ENCODE data around the gene ARIH2.

Gene ARIH2

DNA sequence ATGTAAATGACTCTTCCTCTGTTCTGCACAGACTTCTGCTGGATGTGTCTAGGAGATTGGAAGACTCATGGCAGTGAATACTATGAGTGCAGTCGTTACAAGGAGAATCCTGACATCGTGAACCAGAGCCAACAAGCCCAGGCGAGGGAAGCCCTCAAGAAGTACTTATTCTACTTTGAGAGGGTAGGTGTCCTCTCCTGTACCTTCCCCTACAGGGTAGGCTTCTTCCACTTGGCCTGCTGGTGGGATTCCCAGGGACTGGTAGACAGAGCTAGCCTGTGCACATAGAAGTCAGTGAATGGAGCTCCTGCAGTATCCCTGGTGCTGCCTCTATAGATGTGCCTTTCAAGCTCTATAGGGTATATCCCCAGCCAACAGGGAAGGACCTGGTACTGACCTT, 60.8 kb downstream of the ARIH2 start:
- no peak for DNase-seq

DNA sequence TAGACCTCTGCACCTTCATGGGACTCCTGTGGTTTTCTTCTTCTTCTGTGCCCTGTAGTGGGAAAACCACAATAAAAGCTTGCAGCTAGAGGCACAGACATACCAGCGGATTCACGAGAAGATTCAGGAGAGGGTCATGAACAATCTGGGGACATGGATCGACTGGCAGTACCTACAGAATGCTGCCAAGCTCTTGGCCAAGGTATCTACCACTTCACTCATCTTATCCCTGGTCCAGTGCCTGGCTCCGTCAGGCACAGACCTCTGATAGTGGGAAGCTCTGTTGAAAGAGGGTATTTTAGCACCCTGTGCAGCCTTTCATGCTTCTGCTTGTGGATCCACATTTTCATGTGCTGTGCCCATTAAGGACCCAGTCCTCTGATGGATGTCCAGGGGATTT, 61.7 kb downstream of the ARIH2 start:
- DNase-seq, result no peak

DNA sequence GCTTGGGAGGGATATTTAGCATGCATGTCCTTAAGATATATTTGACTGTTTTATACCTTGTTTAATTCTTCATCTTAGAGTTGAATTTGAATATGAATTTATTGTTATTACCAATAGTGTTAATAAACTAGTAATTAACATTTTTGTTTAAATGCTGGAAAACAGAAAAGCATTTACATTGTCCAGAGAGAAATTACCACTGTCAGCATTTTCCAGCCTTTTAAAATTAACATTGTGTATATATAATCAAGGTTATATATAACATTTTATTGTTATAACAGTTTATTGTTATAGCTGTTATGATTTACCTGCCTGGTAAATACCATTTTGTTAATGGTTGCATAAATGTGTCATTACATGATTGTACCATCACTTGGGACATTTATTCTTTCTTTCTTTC, 63.4 kb downstream of the ARIH2 start:
- no peak for DNase-seq

DNA sequence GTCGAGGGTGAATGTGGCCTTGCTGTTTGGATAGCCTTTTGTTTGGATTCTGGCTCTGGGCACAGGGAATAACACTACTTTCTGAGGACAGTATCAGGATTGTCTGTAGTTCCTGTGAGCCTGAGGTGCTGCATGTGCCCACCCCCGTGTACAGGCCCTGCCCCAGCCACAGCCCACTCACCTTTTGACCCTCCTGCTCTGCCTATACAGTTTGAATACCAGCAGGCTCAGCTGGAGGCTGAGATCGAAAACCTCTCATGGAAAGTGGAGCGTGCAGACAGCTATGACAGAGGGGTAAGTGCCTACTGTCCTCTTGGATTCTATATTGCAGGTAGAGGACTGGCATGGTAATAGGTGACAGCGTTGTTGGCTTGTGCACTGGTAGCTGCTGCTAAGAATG, 64.0 kb downstream of the ARIH2 start:
- no peak for DNase-seq

DNA sequence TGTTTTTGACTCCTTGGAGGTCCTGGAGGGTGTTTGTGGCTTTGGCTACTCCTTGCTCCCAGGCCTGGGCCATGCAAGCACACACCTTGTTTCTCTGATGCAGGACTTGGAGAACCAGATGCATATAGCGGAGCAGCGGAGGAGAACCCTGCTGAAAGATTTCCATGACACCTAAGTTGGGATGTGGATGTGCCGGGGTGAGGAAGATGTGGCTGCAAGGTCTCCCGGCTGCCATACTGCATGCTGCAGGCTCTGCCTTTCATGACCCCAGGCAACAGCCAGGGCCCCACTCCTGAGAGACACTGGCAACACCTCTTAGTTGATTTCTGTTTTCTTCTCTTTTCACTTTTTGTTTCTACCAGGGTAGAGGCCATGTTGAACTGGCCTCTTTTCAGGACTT, 64.5 kb downstream of the ARIH2 start:
- no peak for DNase-seq

DNA sequence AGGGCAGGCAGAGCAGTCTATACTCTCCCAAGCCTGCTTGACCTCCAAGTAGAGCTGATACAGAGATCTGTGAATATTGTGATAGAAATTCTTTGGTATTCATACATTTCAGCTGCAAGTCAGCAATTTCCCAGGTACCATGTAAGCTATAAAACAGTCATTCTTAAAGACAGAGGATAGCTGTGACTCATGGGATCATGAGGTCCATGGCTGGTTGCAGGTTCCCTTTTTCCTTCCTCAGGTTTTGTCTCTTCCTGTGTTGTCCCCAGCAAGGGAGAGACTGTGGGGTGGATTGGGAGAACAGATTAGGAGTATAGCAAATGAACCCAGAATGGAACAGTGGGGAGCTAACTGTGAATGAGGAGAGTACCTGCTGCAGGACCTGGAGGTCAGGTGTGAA, 66.0 kb downstream of the ARIH2 start:
- DNase-seq, result no peak

DNA sequence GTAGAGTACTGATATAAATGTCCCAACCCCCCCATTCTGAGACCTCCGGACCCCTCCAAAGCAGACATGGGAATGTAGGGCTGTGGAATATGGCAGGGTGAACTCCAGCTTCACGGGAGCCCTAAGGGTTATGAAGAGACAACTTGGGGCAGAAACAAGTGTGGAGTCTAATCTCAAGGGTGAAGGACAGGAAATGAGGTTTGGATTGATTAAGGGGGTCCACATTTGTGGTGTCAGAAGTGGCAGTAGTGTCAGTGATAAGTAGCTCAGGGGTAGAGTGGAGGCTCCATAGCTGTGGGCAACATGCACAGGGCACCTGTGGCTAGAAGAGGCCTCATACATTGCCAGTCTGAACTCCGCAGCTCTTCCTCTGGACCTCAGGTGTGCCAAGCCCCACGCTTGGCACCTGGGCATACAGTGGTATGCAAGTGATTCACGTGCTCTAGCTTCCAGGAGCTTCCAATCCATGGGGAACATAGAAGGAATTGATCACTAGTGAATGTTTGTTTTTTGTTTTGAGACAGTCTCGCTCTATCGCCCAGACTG, 67.3 kb downstream of the ARIH2 start:
- DNase-seq, result no peak

DNA sequence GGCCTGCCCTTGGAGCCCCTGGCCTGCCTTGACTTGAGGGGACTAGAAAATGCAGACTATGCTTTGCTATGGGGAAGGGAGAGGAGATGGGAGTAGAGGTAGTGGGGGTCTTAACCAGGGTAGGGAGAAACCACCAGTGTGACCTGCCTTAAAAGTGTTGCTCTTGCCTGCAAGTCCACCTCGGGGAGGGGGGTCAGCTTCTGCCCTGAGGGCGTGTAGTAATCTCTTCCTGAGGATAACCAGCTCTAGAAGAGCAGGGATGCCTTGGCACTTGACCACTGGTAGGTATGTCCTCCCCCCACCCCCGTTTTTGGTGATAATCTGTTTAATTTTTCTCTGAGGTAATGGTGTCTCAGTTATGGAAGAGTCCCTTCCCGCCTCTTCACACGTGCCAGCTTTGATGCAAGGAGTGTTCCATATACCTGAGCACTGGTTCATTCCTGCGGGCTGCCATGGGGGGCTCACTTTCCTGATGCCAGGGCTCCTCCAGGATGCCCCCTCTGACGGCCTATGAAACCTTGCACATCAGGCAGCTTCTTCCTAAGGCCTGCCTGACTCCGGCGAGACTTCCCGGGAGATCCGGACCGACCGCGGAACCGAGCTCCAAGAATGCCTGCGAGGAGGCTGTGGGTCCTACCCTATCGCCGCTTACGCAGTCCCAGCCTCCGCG, 70.6 kb downstream of the ARIH2 start:
- peak; percentile 39 for DNase-seq

DNA sequence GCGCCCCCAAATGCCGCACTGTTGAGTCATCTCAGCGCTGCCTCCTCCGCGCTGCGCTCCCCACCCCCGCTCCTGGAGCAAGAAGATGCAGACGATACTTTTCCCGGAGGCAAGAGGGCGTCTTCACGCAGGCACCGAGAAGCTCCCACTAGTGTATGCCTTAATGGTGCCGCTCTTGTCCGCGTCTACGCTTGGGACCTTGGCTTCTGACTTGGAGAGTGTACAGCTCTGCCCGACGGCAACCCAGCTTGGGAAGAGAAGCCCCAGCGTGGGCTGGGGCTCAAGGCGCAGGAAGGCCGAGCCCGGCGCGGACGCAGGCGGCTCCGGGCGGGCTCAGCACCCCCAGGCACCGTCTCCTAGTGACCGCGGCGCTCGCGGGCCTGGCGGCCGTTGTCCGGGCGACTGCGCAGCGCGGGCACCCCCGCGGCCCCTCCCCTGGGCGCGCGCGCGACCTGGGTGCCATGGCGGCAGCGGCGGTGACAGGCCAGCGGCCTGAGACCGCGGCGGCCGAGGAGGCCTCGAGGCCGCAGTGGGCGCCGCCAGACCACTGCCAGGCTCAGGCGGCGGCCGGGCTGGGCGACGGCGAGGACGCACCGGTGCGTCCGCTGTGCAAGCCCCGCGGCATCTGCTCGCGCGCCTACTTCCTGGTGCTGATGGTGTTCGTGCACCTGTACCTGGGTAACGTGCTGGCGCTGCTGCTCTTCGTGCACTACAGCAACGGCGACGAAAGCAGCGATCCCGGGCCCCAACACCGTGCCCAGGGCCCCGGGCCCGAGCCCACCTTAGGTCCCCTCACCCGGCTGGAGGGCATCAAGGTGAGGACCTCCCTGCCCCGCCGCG, 71.4 kb downstream of the ARIH2 start, which contains the start of gene P4HTM:
Gene P4HTM (plus strand): TSS at position 446 of the 840 bp plus-strand sequence. CDS start 16 bp downstream, at position 462.
- DNase-seq, result peak; percentile 64

DNA sequence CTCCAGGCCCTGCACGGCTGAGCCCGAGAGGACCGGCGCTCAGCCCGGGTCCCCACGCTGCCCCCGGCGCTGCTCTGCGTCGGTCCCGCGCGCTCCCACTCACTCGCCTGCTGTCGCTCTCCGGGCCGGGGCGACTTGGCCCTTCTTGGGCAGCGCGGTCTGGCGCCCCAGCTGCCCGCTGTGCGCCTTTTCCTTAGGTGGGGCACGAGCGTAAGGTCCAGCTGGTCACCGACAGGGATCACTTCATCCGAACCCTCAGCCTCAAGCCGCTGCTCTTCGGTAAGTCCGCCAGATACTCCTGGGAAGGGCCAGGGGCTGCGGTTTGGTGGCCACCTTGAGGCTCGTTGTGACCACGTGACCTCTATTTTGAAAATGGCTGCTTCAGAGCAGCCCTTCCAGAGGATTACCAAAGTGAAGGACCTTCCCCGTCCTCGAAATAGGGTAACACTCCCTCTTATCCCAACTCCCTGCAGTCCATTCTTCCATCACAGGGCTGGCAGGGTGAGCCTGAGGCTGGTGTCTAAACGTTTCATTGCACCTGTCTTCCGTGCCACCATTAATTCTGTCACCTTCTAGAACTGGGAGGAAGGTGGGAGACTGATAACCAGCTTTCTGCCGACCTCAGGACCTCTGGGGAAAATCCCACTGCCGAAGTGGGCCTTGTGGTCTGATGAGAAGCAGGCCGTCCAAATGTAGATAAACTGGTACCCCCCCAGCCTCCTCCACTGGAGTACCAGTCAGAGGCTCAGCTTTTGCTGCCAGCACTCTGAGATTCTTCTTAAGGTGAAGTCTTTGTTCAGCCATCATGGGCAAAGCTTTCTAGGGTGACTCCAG, 72.2 kb downstream of the ARIH2 start:
- DNase-seq, result no peak

DNA sequence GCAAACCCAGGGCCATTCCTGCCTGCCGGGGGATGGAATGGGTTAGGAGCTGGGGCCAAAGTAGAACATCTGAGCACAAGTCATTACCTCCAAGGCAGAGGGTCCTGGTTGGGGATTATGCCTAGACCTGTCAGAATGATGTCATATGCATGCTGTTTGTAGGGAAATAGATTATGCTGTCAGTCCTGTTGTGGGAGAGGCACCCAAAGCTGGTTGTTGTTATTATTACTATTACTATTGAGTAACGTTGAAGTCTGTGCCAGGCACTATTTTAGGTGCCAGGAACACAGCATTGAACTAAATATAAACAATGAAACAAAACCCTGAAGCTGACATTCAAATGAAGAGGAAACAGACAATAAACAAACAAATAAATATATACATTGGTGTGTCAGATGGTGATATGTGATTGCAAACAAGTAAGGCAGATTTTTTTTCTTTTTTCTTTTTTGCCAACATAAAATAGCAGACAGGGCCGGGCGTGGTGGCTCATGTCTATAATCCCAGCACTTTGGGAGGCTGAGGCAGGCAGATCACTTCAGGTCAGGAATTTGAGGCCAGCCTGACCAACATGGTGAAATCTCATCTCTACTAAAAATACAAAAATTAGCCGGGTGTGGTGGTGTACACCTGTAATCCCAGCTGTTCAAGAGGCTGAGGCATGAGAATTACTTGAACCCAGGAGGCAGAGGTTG, 73.4 kb downstream of the ARIH2 start:
- no peak for DNase-seq

DNA sequence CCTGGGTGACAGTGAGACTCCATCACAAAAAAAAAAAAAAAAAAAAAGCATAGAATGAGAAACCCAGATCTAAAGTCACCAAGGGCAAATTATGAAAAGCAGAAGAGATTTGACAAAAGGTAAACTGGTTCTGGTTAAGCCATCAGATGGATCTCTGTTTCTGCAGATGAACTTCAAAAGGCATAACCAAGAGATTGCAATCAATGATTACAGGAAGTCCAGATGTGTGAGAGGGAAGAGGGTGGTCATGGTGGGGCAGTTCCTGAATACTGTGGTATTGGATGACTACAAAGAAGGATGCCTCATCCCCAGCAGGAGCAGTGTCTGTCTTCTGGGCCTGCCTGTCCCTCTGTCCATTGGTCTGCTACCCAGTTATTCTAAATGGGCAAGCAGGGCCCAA, 75.2 kb downstream of the ARIH2 start:
- no peak for DNase-seq

DNA sequence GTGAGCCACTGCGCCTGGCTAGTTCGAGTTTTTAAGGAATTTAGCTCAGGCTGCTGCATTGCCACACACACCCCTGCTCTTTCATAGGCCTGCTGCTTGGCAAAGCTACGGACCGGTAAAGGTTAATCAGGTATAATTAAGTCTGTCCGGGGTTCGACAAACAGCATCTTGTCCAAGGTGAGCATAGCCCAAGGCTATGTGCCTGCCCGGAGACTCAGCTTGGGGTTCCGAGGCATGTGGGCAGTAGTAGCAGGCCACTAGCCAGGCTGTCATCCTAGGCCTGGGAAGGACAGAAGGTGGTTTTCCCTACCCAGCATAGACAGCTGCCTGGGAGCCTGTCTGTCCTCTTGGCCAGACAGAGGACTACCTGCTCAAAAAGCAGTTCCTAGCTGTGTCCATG, 78.0 kb downstream of the ARIH2 start:
- DNase-seq, result no peak

DNA sequence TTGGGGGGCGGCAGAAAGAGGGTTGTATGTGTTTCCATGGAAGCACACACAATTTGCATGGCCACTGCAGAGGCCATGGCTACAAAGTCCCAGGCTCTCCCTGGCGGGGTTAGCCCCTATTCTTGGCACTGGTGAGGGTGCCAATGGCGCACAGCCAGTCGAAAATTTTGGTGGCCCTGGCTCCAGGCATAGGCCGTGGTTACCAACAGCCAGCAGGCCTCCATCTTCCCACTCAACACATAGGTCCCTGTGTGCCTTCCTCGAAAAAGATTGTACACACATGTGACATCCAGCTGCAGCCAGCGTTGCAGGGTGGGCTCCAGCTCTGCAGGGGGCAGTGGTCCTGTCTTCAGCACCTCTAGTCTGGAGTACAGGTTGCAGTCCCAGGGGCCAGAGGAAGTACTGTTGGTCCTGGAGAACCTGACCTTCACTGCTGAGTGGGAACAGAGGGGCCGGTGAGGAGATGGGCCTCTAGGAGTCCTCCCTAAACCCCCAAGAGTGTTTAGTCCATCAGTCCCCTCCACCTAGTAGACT, 78.5 kb downstream of the ARIH2 start:
- DNase-seq, result no peak

DNA sequence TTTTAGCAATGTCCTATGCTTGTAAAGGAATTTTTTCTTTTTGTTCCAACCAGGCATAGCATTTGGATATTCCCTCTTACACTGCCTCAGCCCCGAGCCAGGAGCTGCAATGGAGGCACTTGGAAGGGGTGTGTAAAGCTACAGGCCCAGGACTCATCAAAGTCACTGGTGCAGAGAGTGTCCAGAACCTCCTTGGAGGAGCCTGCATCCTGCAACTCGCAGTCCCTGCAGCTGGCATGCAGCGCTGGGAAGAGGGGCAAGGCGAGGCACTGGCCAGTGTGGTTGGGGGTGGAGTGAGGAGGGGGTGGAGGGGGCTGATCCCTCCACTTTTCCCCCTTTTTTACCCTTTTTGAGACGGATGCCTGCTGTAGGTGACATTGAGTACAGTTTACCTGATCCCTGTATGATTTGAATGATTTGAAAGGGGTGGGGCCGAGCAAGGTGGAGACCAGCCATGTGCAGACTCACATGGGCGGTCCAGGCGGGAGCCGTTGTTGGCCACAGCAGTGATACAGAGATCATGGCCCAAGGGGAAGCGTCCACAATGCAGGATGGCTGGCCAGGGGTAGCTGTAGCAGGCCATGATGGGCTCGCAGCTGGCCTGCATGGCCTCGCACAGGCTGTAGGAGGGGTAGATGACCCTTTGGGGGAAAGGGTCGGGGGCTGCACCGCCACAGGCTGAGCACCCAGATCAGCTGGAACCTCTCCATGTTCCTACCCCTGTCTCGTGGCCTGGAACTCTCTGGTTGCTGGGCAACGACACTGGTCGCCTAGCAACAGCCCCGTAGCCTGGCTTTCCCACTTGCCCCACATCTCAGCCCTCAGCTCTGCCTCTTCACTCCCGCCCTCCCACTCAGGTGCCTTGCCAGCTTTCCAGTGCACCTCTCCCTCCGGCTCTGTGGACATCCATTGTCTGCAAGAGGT, 79.3 kb downstream of the ARIH2 start:
- DNase-seq, result peak; percentile 81

DNA sequence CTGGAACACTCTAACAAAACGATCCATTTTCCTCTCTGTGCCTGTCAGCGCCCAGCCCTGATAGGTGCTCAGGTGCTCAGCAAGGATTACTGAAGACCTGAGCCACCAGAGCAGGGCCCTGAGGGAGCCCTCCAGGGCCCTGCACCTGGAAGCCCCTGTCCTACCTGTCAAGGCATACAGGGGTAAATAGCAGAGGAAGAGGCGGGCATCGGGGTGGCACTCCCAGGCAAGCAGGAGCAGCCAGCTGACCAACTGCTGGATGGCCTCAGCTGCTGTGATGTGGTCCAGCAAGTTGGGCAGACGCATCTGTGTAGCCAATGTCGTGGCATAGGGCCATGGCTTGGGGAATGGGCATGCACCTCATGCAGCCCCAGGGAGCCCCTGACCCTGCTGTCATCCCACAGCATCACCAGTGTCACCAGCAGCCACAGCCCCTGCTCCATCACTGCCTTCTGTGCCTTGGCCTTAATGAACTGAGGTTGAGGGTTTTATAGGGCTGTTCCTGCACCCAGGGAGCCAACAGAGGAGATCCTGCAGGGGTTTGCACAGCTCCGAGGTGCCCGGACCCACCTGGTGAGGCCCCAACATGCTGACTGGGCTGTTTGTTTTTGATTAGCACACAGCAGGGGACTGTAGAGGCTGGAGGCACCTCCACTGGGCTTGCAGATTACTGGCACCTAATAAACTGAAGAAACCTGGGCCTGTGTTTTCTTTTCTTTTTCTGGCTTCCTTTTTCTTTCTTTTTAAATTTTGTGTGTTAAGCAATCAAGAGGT, 80.6 kb downstream of the ARIH2 start:
- peak; percentile 35 for DNase-seq

DNA sequence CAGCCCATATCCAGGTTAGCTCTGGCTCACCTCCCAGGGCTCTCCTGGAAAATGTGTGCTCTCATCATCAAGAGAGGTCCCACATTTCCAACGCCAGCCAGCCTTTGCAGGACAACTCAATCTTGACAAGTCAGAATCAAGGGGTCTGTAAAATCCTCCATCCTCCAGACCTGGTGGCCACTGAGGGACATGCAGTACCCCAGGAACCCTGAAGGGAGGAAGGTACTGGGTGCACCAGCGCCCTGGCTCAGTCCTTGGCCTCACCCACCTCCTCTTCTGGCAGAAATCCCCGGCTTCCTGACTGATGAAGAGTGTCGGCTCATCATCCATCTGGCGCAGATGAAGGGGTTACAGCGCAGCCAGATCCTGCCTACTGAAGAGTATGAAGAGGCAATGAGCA, 82.5 kb downstream of the ARIH2 start:
- no peak for DNase-seq

DNA sequence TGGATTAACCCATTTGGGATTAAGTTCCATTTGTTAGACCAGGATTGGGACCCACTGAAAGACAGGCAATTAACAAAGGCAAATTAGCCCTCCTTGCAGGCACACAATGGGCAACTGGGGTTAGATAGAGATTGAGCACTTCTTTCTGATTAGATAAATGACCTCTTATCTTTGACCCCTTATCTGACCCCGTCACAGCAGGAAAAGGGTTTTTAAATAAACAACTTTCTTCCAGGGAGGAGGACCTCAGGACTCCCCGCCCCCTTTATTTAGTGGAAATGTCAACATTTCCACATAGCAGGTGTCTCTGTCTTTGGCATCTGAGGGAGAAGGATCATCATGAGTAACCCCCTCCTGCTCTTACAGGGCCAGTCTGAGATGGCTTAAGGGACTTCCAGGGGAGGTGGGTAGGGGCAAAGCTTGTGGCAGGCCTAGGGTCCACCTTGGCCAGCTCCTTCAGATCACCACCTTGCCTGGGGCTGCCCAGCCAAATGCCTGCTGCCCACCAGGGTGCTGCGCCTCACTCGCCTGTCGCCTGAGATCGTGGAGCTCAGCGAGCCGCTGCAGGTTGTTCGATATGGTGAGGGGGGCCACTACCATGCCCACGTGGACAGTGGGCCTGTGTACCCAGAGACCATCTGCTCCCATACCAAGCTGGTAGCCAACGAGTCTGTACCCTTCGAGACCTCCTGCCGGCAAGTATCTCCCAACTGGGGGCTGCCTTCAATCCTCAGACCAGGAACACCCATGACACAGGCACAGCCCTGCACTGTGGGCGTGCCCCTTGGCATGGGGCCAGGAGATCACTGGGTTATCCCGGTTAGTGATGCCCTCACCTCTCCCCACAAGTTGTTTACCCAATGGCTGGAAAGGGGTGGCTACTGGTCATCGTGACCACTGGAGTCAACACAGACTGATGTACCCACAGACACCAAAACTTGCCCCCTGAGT, 86.0 kb downstream of the ARIH2 start:
- no peak for DNase-seq

DNA sequence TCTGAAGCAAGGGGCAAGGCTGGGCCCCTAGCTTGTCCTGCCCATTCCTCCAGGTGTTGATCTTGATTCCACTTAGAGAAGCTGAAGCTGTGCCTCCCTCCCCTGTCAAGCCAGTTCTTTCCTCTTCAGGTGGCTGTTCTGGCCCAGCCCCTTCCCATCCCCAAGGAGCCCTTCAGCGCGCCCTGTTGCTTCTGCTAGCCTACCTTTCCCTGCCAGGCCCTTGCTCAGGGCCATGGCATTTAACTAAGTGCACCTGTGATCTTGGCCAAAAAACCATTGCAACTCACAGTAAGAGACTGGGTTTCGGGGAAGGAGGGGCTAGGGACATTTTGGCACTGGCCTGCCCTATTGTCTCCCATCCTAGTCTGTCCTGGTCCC, 86.7 kb downstream of the ARIH2 start:
- no peak for DNase-seq
